PFSK-1 (cell line): ENCODE data around the gene IFT52.

Source experiments
- FOXP2 ChIP-seq: optimal IDR thresholded peaks from 2 replicates; pipeline ENCODE3; 2011; ENCODE audit warnings: borderline replicate concordance, control low read depth, inconsistent platforms; ENCODE audit not compliant: insufficient read depth; ENCODE audit errors: extremely low read length, extremely low read depth
- POLR2AphosphoS5 ChIP-seq: IDR thresholded peaks from 2 replicates; pipeline ENCODE4 v1.6.1; 2012; ENCODE audit warnings: low read depth, mild to moderate bottlenecking, control low read depth, low read length, moderate library complexity
- REST ChIP-seq, 2 experiments: IDR thresholded peaks; 2 replicates each; pipeline versions ENCODE4 v1.6.1 to v1.8.0; 2011 to 2012; ENCODE audit warnings: low read depth in 2 of 2, low read length in 2 of 2, control low read depth in 1 of 2, inconsistent platforms in 1 of 2, mild to moderate bottlenecking in 1 of 2, moderate library complexity in 1 of 2; ENCODE audit not compliant: insufficient read depth in 1 of 2
- SIN3A ChIP-seq: IDR thresholded peaks from 2 replicates; pipeline ENCODE4 v1.6.1; 2012; ENCODE audit warnings: mild to moderate bottlenecking, low read length, moderate library complexity, borderline replicate concordance; ENCODE audit not compliant: insufficient read depth
- TAF1 ChIP-seq: IDR thresholded peaks from 2 replicates; pipeline ENCODE4 v1.6.1; 2012; ENCODE audit warnings: low read length, control low read depth, borderline replicate concordance; ENCODE audit not compliant: insufficient read depth

The IFT52 gene

GRCh38 chr20:43554369-43554768 is 36.4 kb upstream of the IFT52 start:
- no peak for TF ChIP-seq REST (IDR thresholded peaks at IDR 0.05; ENCODE audit: insufficient read depth in 1 of 2, low read depth in 2 of 2, low read length in 2 of 2)
- TF ChIP-seq TAF1, result no peak
- no peak for TF ChIP-seq POLR2AphosphoS5
- TF ChIP-seq FOXP2, result no peak

- TF ChIP-seq POLR2AphosphoS5 (no peak), FOXP2 (no peak), TAF1 (no peak), REST (IDR thresholded peaks at IDR 0.05; ENCODE audit: insufficient read depth in 1 of 2, low read depth in 2 of 2, low read length in 2 of 2) (no peak), SIN3A (no peak)
Observed at GRCh38 chr20:43558412-43559146, 32.2 kb upstream of the IFT52 start, which contains the start of gene SGK2. SGK2 (plus strand) TSS chr20:43559027; CDS start chr20:43566496, 7,469 bp downstream.

- TF ChIP-seq REST (IDR thresholded peaks at IDR 0.05; ENCODE audit: insufficient read depth in 1 of 2, low read depth in 2 of 2, low read length in 2 of 2) (no peak), SIN3A (no peak), TAF1 (no peak), POLR2AphosphoS5 (no peak), FOXP2 (no peak)
Observed at GRCh38 chr20:43559147-43559987, 31.4 kb upstream of the IFT52 start.

GRCh38 chr20:43560974-43561373 is 29.8 kb upstream of the IFT52 start:
- no peak for TF ChIP-seq SIN3A
- no peak for TF ChIP-seq POLR2AphosphoS5
- TF ChIP-seq FOXP2, result no peak
- TF ChIP-seq TAF1, result no peak
- no peak for TF ChIP-seq REST (IDR thresholded peaks at IDR 0.05; ENCODE audit: insufficient read depth in 1 of 2, low read depth in 2 of 2, low read length in 2 of 2)
